Chondrocyte (in vitro differentiated cells): ENCODE data around the gene FGF19. TPM values are rescaled to one million over a fixed set of nuclear protein-coding genes. Genes with fewer than 3 reads are reported as not detected.

Experiments
- DNase-seq: peaks from one replicate; pipeline ENCODE4 v3.0.0; 2021; ENCODE audit warnings: mixed read lengths, low spot score
- H3K27ac Mint-ChIP-seq: one replicate; pipeline ENCODE4 v1.8.0; 2021; ENCODE audit warnings: mild to moderate bottlenecking, moderate library complexity, mixed read lengths; ENCODE audit not compliant: unreplicated experiment
- H3K27me3 Mint-ChIP-seq: 2 replicates; pipeline ENCODE4 v1.8.0; 2021; ENCODE audit warnings: low read depth, mixed read lengths
- H3K36me3 Mint-ChIP-seq: 2 replicates; pipeline ENCODE4 v1.8.0; 2021; ENCODE audit warnings: low read depth, mixed read lengths
- H3K4me1 Mint-ChIP-seq: 2 replicates; pipeline ENCODE4 v1.8.0; 2021; ENCODE audit warnings: low read depth, mild to moderate bottlenecking, mixed read lengths
- H3K4me3 Mint-ChIP-seq: one replicate; pipeline ENCODE4 v1.8.0; 2021; ENCODE audit warnings: mild to moderate bottlenecking, moderate library complexity, mixed read lengths; ENCODE audit not compliant: unreplicated experiment
- H3K9me3 Mint-ChIP-seq: 2 replicates; pipeline ENCODE4 v1.8.0; 2021; ENCODE audit warnings: low read depth, mixed read lengths
- CTCF ChIP-seq: fragments of 200-600 bp; sonication (generic); IDR thresholded peaks from 2 replicates; pipeline ENCODE4 v1.5.0; 2021; ENCODE audit warnings: antibody characterized with exemption, mild to moderate bottlenecking, moderate library complexity
- total RNA-seq: library from RNA; stranded (reverse); gene quantifications from 3 replicates; pipeline ENCODE4 v1.2.1, GENCODE V29; 2021

FGF19 gene
- total RNA-seq, 1 donor from 2014 or later, result not detected

- Mint-ChIP-seq H3K4me3 (no peak overlapping the region), H3K27ac (no peak overlapping the region)
- DNase-seq, result peak; percentile 79
Measured at GRCh38 chr11:69657911-69658625, 45.8 kb downstream of the FGF19 start.

GRCh38 chr11:69657456-69657910 is 46.3 kb downstream of the FGF19 start:
- peaks cover 3% of the 10 kb centered on the region for H3K36me3 Mint-ChIP-seq
- TF ChIP-seq CTCF, result no peak
- H3K27me3 Mint-ChIP-seq, result no peaks in the 10 kb centered on the region
- H3K9me3 Mint-ChIP-seq, result no peaks in the 10 kb centered on the region
- H3K4me3 Mint-ChIP-seq, result no peak overlapping the region
- DNase-seq, result peak; percentile 73
- H3K27ac Mint-ChIP-seq, result no peak overlapping the region
- H3K4me1 Mint-ChIP-seq, result no peaks in the 10 kb centered on the region

More at GRCh38 chr11:69657911-69658625, 45.8 kb downstream of the FGF19 start:
- Mint-ChIP-seq H3K9me3 (no peaks in the 10 kb centered on the region), H3K27me3 (no peaks in the 10 kb centered on the region), H3K36me3 (peaks cover 3% of the 10 kb centered on the region), H3K4me1 (no peaks in the 10 kb centered on the region)
- TF ChIP-seq CTCF, result no peak

- Mint-ChIP-seq H3K4me1 (no peaks in the 10 kb centered on the region), H3K27ac (no peak overlapping the region)
Measured at GRCh38 chr11:69656536-69657455, 47.0 kb downstream of the FGF19 start.

GRCh38 chr11:69655479-69656428 is 48.1 kb downstream of the FGF19 start:
- peak; percentile 71 for DNase-seq
- Mint-ChIP-seq H3K9me3 (no peaks in the 10 kb centered on the region), H3K36me3 (peaks cover 11% of the 10 kb centered on the region), H3K4me1 (no peaks in the 10 kb centered on the region), H3K27ac (no peak overlapping the region), H3K4me3 (no peak overlapping the region), H3K27me3 (no peaks in the 10 kb centered on the region)
- TF ChIP-seq CTCF, result no peak

More at GRCh38 chr11:69656536-69657455, 47.0 kb downstream of the FGF19 start:
- H3K36me3 Mint-ChIP-seq, result peaks cover 6% of the 10 kb centered on the region
- H3K4me3 Mint-ChIP-seq, result no peak overlapping the region
- DNase-seq, result peak; percentile 59
- no peaks in the 10 kb centered on the region for H3K27me3 Mint-ChIP-seq
- H3K9me3 Mint-ChIP-seq, result no peaks in the 10 kb centered on the region
- no peak for TF ChIP-seq CTCF
